IPS-18c (cell line): Measurements from ENCODE around the gene NOL11.

Experiments
- H3K4me3 ChIP-seq: 2 replicates; pipeline ENCODE4 v1.7.0; 2013; ENCODE audit warnings: low read depth, mild to moderate bottlenecking, low read length, moderate library complexity; ENCODE audit not compliant: insufficient read depth
- H3K9me3 ChIP-seq: one replicate; pipeline ENCODE4 v1.6.1; 2013; ENCODE audit warnings: mild to moderate bottlenecking, low read length, moderate library complexity; ENCODE audit not compliant: control insufficient read depth, insufficient read depth

NOL11 gene

DNA sequence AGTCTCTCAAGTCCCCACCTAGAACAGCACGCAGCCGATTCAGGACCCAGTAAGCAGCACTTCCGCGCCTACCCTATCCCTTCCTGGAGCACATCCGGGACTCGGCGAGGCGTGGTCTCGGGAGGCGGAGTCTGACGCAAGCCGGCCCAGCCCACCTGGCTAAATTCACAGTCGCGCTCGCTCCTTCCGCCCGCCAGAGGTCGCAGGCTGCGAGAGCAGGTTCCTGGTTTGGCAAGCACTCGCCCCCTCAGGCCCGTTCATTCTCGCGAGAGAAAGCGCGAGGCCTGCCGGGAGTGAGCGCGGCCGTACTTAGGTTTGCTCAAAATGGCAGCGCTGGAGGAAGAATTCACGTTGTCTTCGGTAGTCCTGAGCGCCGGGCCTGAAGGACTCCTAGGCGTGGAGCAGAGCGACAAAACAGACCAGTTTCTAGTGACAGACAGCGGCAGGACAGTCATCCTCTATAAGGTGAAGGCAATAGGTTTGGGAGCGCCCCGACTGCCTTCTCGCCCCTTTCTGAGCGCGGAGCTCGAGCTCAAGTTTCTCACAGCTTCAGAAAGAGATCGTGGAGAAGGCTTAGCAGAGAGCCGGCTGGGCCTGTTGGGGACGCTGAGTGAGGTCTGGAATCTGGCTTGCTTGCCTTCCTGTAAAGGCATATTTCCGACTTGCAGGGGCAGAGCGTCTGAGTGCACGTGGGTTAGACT, at the start of gene NOL11:
Gene NOL11, plus strand, starts transcription at position 313 of the 701 bp plus-strand sequence. Its CDS starts 12 bp downstream, at position 325.
- Histone ChIP-seq H3K9me3 (peaks cover 2% of the 10 kb centered on the region), H3K4me3 (peak within 1 kb of the TSS; percentile 98)

DNA sequence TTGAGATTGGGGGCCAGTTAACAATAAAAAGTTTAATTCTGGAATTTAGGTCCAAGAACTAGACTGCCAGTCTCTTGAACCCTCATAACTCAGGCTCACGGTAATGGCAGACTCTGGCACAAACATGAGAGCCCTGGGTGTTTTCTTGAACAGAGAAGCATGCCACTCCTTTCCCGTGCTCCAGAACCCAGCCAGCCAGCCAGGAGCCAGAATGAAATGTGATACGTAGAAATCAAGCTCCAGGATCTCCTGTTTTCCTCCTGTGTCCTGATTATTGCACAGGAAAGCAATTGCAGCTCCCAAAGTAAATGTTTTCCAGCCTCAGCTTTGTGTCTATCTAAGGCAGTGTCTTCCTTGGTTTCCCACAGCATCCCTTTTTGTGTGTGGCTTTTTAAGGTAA, 46.2 kb upstream of the NOL11 start:
- no peaks in the 10 kb centered on the region for H3K9me3 ChIP-seq
- no peak overlapping the region for H3K4me3 ChIP-seq

DNA sequence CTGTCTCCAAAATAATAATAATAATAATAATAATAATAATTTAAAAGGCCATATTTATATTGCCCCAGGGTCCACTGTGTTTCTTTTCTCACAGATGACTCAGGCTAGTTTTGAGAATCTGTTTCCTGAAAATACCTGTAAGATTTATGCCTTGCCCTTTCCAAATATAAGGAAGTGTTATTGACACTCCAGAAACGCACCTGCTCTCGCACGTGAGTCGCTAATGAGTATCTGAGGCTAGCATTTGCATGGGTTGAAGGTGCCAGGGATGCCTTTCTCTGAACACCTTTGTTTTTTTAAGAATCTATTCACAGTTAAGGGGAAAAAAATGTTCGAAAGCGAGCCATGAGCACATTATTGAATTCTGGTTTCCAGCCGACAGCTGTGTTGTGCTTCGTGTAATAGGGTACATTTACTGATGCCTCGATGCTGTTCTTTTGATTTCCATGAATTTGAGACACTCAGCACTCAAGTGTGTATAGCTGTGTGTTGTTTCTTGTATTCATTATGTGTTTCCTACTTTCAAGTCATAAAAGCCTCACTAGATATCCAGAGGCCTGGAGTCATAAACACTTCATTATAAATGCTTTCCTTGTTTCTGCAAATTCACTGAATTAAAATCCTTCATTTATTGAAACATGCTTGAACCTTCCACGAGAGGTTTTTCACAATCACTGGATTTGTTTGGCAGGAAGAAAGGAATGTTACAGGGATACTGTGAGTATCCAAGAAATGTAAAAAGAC, 45.0 kb upstream of the NOL11 start:
- H3K9me3 ChIP-seq, result no peaks in the 10 kb centered on the region
- no peak overlapping the region for H3K4me3 ChIP-seq

DNA sequence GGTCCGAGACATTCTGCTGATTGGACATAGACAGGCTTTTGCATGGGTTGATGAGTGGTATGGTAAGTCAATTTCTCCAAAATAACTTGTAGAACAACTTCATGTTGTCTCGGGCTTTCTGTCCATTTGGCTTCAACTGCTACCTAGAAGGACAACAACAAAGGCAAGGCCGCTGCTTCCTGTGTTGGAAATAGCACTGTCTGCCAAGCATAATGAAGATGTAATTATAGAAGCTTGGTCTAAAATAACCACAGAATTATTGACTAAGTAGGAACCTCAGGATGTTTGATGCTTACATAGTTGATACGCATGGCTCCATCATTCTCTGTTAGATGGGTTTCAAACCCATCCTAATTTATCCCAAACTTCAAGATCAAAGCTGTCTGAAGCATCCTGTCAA, 42.3 kb upstream of the NOL11 start:
- H3K4me3 ChIP-seq, result no peak overlapping the region
- no peaks in the 10 kb centered on the region for H3K9me3 ChIP-seq

DNA sequence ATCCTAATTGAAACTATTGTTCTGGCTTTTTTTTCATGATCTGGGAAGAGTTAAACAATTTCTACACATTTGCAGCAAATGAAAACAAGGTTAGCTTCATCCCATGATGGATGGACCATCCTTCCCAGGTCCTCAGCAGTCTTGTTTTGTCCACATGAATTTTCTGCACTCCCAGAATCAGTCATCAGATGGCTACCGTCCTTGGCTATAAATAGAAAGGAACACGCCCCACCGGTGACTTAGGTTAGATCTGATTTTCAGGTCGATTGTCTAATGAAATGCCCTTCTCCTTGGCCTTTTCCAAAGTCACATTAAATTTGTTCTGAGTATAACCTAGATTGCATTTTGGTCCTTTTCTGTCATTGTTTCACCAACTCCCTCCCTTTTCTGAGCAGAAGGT, 41.4 kb upstream of the NOL11 start:
- Histone ChIP-seq H3K4me3 (no peak overlapping the region), H3K9me3 (no peaks in the 10 kb centered on the region)

DNA sequence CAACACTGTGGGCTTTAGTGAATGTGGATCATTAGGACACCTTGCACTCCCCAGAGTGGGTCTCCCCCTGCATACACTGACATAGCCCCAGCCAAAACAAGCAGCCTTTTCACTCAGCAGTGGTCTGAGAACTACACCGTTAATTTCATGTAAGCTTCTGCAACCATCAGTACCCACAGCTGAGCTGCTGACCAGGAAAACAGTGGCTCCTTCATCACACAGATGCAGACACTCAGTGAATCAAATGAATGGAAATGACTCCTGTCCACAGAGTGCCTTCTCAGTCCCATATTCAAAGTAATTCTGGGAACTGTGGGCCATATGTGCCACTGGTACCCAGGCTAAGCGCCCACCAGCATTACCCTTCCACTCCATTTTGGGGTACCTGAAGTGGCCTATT, 39.3 kb upstream of the NOL11 start:
- H3K9me3 ChIP-seq, result no peaks in the 10 kb centered on the region
- no peak overlapping the region for H3K4me3 ChIP-seq

DNA sequence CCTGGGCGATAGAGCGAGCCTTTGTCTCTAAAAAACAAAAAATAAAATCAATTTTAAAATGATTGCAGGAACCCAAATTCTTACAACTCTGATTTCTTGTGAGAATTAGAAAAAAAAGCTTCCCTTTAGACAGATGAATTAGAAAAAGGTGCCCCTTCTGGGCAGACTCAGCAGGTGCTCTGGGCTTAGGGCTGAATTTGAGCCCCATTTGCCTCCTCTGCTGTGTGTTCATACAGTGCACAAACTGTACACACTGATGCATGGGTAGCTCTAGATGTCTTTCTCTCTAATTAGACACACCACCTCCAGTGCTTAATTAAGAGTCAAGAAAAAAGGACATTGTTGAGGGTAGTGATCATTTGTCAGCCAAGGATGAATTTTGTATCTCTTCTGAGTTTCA, 38.5 kb upstream of the NOL11 start:
- H3K9me3 ChIP-seq, result no peaks in the 10 kb centered on the region
- no peak overlapping the region for H3K4me3 ChIP-seq

DNA sequence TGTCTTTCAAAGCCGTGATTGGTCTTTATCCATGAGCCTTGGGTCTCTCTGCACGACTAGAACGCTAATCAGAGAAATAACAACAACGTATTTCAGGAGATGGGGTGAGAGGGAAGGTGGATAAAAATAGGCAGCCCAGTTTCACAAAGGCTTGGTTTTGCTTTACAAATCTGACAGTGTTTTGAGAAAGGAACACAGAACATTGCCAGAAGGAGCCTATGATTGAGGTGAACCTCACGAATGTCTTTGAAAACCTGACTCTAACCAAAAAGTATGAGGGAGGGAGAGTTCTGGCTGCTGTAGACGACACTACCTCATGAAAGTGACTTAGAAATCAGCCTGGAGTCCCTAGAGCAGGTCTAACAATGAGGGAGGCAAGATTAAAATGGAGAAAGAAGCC, 38.0 kb upstream of the NOL11 start:
- Histone ChIP-seq H3K4me3 (no peak overlapping the region), H3K9me3 (no peaks in the 10 kb centered on the region)

DNA sequence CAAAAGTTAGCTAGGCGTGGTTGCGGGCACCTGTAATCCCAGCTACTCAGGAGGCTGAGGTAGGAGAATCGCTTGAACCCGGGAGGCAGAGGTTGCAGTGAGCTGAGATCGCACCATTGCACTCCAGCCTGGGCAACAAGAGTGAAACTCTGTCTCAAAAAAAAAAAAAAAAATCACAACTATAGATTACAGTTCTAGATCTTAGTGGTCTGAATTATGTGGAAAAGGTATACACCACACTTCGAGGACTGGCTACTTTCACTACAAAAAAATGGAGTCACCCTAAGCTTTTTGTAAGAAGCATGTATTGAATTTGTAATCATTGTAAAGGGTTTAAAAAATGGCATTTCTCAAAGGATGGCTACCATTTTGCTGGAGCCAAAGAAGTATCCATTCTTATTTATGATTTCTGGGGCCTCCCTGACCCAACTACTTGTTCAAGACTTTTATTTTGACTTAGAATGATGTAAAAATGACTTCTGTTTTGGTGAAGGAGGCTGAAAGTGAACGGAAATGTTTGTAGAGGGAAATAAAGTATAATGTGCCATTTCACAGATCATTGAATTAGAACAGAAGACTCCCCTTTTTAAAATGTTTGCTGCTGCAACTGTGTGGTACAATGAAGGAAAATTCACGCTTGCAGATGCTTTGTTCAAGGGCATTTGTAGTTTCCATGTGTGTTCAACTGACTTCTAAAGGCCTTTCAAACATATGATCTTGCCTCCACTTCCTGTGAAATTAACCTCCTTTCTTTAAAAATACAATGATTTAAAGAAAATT, 37.1 kb upstream of the NOL11 start:
- no peaks in the 10 kb centered on the region for H3K9me3 ChIP-seq
- no peak overlapping the region for H3K4me3 ChIP-seq

DNA sequence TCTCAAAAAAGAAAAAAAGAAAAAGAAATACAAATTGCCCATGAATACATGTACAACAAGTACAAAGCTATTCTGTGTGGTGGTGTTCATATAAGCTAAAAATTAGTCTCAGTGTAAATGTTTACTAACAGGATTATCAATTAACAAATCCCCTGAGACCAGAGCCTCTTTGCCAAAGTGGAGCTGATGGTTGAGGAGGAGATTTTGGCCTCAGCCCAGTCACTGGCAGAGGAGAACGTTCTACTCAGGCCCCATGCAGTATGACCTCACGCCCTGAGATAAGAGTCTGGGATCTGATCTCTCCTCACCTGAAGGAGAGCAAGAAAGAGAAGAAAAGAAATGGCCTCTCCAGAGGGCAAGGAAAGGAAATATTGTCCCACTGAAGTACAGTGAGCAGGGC, 35.5 kb upstream of the NOL11 start:
- no peaks in the 10 kb centered on the region for H3K9me3 ChIP-seq
- no peak overlapping the region for H3K4me3 ChIP-seq

DNA sequence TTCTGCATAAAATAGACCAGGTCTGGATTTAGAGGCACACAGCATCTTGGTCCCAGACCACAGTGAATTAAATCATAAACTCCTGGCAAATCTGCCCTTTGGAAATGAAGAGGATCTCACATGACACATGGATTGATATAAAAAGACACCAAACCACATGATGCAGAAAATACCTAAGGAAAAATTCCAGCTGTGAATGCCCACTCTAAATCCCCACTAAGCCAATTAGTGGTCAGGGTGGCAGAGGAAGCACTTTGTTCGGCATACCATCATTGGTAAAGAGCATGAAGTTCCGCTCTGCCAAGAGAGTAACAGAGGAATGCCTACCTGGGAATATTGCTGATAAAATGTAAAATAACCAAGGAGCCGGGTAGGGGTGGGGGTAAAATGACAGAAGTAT, 32.4 kb upstream of the NOL11 start:
- Histone ChIP-seq H3K9me3 (no peaks in the 10 kb centered on the region), H3K4me3 (no peak overlapping the region)

DNA sequence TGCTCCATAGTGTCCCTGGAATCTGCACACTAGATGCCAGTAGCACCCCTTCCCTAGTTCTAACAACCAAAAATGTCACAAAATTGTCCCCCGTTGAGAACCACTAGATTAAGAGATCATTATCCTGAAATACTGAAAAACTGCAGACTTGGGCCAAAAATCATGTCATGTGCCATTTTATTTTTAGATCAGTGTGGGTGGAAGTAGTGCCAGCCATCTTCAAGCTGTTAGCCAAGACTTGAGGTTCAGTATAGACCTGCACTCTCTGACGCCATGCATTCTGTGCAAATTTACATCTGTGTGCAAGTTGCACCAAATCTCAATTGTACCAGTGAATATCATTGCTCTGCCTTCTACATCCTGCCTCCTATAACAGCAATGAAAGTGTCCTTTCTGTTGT, 31.5 kb upstream of the NOL11 start:
- no peak overlapping the region for H3K4me3 ChIP-seq
- no peaks in the 10 kb centered on the region for H3K9me3 ChIP-seq

DNA sequence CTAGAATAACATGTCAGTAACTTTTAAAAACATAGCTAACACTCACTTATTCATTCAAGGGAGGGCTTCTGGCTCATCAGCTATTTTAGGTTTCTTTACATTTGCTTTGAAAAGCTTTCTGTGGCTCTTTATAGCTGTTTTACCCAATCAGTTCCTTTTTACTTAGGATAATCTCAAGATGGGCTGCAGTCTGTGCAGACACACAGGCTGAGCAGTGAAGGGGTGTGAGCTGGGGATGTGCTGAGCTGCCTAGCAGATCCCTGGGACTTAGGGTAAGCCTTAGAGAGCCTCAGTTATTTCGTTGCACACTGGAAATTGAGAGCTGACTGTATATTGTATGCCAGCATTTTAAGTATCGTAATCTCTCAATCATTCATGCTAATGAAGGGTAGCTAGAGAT, 30.2 kb upstream of the NOL11 start:
- Histone ChIP-seq H3K4me3 (no peak overlapping the region), H3K9me3 (no peaks in the 10 kb centered on the region)

DNA sequence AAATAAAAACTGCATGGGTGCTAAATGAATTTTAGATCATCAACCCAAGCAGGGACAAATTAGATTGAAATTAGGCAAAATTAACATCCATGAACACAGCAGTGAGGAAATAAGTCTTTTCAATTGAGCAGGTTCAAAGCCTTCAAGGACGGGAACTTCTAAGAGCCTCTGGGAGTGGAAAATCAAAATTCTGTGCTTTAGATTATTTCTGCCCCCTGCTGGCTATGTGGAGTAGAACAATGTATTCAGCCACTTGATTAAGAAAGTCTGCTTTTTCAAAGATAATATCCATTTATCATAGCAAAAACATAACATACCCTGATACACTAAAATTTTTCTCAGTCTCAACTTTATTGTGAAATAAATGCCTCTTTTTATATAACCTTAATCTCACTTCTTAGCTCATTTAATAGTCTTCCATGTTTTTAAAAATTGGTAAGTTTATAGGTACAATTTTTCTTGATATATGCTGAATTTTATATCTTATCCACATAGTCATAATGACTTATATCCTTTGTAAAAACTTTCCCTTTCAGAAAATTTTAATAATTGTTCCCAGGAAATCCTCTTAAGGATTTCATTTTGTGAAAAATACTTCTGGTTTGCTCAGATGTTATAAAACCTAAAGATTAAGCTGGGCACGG, 28.1 kb upstream of the NOL11 start:
- H3K4me3 ChIP-seq, result no peak overlapping the region
- H3K9me3 ChIP-seq, result no peaks in the 10 kb centered on the region

DNA sequence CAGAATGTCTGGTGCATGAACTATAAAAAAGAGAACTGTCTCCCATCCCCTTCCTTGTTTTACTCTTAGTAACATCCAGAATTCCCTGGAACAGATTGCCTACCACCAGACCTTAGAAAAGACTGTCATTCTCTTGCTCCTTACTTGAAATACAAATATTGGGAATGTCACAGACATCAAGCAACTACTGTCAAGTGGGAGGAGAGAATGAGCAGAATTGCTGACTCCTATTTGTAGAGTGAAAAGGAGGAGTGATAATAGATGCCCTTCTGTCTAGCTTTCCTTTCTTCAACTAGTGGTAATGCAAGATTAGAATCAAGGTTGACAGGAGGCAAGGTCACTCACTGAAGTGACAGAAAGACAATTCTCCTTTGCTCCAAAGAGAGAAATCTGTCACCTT, 23.9 kb upstream of the NOL11 start:
- Histone ChIP-seq H3K9me3 (no peaks in the 10 kb centered on the region), H3K4me3 (no peak overlapping the region)

DNA sequence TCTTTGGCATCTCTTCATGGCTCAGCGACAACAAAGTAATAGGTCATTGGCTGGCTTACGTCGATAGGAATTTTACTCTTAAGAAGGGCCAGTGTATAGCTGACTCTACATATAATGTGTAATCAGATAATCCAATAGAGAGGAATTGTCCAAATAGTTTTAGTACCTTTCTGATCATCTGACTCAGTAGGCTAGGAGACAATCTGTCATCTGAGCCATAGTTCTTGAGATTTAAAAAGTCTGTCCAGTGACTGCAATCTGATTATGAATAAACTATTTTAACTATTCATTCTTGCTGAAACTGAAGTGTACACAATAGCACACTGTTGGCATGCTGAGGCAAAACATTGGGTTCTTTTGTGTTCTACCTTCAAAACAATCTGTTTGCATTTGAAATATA, 21.4 kb upstream of the NOL11 start:
- Histone ChIP-seq H3K4me3 (no peak overlapping the region), H3K9me3 (no peaks in the 10 kb centered on the region)

DNA sequence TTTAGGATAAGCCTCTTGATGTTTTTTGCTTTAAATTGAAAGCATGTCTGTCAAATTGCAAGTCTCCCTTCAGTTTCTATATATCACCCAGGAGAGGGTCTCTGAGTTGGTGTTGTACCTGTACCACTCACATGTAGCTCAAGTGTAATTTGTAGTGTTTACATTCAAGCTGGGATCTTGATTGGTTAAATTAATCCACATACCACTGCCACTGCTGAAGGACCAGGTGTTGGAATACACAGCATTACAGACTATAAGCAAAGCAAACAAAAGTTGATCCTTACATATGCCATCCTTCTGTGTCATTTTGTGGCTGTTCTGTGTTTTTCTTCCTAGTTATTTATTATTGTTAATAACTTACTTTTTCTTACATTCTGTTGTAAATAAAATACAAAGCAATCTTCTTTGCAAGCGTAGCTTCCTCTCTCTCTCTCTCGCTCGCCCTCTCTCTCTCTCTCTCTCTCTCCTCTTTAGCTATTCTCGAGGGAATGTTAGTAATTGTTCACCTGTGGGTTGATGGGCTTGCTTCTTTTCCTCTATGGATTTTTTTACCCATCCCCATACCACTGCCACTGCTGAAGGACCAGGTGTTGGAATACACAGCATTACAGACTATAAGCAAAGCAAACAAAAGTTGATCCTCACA, 20.8 kb upstream of the NOL11 start:
- H3K9me3 ChIP-seq, result no peaks in the 10 kb centered on the region
- H3K4me3 ChIP-seq, result no peak overlapping the region
